GM21447 (cell line): ENCODE results near the gene TAX1BP1.

Experiments
- ATAC-seq: cut with Tn5 transposase; IDR thresholded peaks from one replicate; pipeline ENCODE4 v1.9.1; 2021; ENCODE audit not compliant: unreplicated experiment

TAX1BP1 gene

DNA sequence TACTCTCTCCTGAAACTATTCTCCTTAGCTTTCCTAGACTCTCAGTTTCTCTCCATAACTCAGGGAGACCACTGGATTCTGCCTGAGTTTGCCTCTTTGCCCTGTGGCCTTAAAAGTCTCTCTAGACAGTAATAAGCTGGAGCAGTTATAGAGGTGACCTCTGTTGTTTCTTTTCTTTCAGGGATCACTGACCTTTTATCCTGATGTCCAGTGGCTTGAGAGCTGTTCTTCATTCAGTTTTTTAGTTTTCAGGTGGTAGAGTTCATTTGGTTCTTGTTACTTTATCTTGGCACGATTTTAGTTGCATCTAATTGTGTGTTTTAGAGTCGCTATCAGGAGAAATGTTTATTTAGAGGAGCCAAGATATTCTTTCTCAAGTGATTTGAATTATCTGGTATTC is 37.7 kb downstream of the TAX1BP1 start:
- ATAC-seq = no peak

DNA sequence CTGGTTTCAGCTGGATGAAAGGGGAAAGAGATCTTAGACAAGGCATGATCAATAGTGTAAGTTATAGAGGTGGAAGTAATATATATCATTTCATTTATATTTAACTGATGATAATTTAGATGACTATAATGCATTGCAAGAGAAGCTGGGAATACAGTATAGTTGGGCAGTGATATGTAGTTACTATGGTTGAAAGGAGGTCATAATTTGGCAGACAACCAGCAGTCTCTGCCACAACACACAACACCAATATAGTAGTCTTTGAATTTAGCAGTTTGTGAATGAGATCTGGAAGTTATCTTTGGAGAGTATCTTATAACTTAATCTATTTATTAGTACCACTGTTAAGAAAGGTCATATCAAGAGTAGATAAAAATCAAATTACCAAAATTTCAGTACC is 39.9 kb downstream of the TAX1BP1 start:
- ATAC-seq = no peak

DNA sequence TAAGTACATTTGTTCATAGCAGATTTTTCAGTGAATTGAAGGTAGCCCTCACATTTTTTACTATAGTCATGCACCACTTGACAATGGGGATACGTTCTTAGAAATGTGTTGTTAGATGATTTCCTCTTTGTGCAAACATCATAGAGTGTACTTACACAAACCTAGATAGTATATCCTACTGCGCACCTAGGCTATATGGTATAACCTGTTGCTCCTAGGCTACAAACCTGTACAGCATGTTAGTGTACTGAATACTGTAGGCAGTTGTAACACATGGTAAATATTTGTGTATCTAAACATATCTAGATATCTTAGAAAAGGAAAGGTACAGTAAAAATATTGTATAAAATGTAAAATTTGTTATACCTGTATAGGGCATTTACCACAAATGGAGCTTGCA is 41.2 kb downstream of the TAX1BP1 start:
- no peak for ATAC-seq

DNA sequence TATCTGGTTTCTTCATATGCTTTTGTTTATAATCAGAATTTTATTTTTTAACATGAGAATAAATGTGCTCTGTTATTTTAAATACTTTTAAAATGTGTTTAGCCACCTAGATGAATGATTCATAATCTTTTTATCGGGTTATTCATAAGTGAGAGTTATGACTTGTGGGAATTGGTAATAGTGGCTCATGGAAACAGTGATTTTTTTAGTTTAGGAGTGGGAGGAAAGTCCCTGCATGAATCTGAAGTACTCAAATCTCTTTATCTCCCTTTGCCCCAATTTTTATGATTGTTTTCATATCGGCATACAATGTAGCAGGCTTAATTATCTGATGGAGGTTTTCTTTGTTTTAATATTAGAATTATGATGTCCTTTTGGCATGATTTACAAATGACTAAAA is 42.9 kb downstream of the TAX1BP1 start:
- ATAC-seq = no peak

DNA sequence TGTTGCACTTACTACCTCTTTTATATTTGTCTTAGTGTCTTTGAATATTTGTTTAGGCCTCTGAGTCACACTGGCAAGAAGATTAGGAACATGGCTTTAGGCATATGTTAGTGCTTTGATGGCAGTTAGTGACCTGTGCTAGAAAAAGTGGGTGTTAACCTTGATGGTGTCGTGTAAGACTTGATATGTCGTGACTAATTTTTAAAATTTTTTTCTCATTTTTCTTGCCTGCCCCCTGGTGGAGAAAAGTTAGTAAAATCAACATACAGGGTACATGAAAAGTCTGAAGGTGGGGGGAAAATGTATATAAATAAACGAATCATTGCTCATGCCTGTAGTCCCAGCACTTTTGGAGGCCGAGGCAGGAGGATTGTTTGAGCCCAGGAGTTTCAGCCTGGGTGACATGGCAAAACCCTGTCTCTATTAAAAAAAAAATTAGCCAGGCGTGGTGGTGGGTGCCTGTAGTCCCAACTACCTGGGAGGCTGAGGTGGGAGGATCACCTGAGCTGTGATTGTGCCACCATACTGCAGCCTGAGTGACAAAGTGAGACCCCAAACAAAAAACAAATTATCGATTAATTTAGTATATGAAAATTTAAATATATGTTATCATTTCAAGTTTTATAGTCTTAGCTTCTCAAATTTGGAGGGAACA is 44.6 kb downstream of the TAX1BP1 start:
- no peak for ATAC-seq

DNA sequence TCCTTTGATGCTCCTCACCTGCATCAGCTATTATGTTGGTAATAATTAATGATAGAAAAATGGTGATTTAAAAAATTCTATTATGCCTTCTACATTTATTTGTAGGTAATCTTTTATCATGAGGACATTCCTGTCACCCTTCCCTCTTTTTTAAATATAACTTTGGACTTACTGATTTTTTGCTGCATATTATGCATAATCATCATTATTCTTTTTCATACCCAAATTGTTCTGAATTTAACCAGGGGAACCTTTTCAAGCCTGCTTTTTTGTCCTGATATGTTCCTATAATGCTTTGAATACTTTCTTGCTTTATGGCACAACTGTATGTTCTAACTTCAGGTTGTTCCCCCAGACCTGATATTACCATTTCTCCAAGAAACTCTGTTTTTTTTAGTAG is 48.5 kb downstream of the TAX1BP1 start:
- ATAC-seq = no peak

DNA sequence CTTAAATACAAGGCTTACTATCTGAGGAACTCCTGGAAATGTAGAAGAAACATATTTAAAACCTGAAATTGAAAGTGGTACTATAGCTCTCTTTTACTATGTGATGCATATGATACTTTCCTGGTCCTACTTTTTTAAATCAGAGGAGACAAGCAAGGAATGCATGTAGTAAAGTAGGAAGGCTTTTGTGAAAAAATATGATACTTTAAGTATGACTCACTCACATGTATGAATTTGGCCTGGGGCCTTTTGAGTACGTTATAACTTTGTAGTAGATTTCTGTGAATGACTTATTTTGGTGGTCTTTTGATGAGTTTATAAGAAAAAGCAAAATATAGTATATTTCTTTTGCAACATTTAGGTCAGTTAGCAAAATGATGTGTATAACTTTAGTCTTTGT is 53.8 kb downstream of the TAX1BP1 start:
- ATAC-seq = no peak

DNA sequence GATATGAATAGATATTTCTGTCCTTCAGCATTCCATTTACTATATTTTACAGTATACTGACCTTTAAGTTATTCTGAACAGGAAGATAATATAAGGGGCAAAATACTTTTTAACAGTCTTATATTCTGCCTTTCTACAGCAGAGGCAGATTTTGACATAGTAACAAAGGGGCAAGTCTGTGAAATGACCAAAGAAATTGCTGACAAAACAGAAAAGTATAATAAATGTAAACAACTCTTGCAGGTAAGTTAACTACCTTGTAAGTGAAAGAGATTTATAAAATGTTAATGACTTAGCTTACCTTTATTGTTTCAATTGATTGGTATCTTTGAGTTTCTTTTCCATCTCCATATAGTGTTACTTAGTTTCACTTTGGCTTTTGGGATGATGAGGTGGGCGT is 56.0 kb downstream of the TAX1BP1 start:
- no peak for ATAC-seq

DNA sequence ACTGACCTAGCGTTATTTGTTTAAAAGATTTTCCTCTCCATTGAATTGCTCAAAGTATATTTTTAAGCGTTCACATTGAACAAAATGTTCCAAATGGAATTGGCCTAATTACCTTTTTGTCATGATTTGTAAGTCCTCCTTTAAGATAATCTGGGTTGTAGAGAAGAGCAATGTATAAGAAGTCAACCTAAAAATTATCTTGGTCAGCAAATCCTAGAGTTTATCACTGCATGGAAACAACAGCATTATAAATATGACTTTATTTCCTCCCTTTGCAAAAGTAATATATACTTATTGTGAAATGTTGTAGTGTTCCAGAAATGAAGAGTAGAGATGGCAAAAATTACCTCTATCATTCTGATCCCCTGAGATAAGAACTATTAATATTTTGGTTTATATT is 59.2 kb downstream of the TAX1BP1 start:
- ATAC-seq = no peak

DNA sequence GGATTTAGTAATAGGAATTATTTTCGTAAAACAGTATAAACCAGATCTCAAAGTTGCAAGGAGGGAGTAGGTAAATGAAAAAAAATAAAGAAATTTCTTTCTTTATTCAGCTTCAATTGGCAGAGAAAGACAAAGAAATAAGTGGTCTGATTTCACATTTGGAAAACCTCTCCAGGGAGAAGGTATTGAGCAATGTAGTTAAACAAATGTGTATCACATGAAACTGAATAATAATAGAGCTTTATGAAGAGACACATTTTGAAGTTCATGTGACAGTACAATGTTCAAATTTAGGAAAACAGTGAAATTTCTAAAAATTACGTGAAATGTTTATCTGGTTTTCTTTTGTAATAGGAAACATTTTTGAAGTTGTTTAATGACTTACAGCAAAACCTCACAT is 63.0 kb downstream of the TAX1BP1 start:
- ATAC-seq = no peak

DNA sequence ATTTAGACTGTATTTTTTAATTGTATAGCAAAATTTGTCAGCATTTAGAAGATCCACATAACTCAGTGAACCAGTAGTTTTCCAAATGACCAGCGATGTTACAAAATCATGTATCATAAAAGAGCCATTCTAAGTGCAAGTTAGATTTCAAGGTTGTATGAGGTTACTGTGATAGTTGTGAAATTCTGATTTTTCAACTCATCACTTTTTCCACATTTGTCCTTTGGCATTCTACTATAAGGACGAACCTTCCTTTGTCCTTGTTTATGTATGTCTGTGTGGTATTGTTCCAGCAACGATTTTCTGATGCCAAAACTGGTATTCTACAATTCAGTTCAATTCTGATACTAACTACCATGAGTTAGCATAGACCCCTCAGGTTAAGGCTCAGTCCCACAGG is 64.2 kb downstream of the TAX1BP1 start:
- ATAC-seq = no peak

DNA sequence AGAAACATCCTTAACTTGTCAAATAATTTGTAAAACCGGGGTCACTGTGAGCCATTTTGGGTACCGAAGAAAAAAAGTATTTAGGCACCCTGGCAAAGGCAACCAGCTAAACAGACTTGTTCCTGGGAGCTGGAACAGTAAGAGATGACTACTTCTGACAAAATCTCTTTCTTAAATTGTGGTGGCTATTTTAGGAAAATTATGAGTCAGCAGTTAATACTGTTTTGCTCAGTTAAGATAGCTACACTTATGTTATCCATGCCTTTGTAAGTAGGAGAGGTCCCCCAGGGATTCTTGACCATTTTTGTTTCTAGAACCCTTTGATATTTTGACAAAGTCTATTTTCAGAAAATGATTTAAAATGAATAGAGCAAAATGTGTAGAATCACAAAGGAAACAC is 68.7 kb downstream of the TAX1BP1 start:
- no peak for ATAC-seq

DNA sequence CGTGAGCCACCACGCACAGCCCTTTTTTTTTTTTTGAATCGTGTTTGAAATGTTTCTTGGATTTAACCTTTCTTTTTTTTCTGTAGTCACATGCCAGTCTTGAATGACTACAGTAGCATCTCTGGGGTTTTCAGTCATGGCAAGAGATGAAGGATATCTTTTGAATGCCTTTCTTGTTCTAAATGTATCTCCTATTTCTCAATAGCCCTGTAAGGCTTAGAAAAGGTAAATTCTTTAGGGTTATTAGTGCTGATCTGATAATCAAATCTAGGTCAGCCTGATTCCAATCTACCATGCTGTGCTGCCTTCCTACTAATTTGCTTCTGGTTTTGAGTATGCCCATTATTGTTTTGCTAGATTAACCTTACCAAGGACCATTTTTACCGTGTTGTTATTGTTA is 70.2 kb downstream of the TAX1BP1 start:
- no peak for ATAC-seq

DNA sequence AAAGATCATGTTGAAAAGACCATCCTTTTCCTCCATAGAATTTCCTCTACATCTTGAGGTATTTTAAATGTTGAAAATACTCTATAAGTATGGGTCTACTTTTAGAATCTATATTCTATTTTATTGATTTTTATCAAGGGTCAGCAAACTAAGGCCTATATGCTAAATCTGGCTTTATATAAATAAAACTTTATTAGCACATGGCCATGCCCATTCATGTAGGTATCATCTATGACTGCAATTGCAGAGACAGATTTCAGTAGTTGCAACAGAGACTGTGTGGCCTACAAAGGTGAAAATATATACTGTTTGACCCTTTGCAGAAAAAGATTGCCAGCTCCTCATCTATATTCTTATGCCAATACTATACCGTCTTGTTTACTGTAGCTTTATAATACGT is 72.7 kb downstream of the TAX1BP1 start:
- ATAC-seq = no peak

DNA sequence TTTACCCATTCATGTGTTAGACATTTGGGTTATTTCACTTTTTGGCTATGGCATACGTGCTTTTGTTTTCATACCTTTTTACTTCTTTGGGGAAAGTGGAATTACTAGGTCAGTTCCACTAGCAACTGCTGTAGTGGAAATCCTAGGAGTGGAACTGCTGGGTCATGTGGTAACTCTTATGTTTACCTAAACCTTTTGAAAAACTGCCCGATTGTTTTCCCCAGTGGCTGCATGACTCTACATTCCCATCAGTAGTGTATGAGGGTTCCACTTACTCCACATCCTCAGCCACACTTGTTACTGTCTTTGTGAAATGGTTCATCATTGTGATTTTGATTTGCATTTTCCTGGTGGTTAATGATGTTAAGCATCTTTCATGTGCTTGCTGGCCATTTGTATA is 82.3 kb downstream of the TAX1BP1 start:
- no peak for ATAC-seq

DNA sequence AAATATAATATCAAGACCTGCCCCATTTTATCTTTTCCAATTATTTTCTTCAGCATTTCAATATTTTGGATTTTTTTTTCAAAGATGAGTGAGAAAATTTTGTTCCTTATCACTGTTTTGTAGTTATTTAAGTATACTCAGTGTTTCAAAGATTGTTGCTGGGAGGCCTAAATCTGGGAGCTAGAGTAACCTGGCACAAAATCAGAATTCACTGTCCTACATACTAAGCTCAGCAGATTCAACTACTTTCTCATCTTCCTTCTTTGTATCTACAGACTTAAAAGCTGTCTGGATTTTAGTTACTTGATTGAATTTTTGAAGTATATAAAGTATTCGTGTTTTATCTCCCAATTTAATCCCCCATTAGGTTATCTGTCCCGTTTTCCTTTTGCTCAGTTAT is 85.9 kb downstream of the TAX1BP1 start:
- no peak for ATAC-seq

DNA sequence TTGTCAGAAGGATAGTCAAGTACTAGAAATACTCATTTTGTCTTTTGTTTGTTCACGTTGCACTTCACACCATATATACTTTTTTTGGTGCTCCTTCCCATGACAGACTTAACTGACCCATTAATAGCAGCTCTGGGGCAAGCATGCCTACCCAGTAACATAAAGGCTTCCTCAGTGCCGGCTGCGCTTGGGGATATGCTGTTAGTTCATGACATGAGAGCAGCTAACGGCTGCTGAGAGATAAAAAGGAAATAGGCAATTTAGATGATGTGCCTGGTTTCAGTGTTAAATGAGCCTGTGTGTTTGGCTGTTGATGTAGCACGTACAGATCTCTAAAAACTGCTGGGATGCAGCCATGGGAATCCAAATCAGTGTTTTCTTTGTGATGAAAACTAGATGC is 86.4 kb downstream of the TAX1BP1 start:
- ATAC-seq = no peak

DNA sequence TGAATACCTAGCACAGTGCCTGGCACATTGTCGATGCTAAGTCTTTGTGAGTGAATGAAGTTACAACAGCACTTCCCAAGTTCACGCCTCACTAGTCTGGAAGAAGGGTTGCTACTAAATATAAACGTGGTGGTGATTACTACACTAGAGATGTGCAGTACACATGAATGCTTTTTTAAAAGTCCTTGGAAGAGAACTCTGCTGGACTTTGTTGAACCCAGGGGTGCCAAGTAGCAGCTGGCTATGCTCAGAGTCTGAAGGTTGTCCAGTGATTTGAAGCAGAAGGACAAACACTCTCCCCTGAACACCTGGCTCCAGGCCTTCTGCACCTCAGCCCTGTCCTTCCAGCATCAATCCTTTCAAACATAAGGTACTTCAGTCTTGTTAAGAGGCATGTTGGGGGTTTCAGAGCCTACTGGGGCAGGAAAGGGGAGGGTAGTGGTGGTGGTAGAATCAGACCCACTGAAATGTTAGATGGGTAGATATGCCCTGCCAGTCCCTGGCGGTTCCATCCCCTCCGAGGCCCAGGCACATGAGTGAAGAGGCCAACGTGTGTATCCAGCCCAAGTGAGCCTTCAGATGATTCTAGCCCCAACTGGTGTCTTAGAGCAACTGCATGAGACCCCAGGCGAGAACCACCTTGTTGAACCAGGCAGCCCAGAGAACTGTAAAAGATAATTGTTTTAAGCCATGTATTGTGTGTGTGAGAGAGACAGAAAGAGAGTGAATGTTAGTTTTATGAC is 94.4 kb downstream of the TAX1BP1 start:
- no peak for ATAC-seq

DNA sequence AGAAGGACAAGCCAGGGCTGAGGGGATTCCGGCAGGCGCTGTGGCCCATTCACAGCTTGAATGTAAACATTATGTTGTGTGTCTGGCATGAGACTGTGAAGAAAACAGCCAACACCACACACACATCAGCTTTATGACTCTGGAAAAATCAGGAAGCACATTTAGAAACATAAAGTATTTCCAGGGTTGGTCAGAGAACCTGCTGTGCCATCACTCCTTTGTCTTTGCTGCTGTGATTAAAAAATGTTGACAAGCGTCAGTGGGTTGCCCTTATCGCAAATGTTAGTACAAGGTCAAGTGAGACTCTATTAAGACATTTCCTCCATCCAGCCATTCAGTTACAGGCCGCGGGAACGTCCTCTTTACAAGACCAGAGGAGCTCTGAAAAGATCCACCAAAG is 95.4 kb downstream of the TAX1BP1 start:
- no peak for ATAC-seq

DNA sequence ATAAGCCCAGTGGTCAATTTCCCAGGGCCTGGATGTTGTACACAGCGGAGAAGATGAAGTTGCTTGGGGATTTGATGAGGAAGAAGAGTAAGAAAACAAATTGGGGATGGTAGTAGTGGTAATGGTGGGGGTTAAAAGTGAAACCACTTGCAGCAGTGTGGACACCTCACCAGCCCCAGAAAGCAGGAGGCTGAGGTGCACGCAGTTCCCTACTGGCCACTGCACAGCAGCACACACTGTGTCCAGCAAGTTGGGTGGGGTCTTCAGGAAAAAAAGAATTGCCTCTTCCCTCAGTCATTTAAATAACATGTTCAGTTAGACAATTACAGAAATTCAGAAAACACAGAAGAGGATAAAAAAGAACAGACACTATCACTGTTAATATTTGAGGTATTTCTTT is 96.6 kb downstream of the TAX1BP1 start:
- no peak for ATAC-seq

DNA sequence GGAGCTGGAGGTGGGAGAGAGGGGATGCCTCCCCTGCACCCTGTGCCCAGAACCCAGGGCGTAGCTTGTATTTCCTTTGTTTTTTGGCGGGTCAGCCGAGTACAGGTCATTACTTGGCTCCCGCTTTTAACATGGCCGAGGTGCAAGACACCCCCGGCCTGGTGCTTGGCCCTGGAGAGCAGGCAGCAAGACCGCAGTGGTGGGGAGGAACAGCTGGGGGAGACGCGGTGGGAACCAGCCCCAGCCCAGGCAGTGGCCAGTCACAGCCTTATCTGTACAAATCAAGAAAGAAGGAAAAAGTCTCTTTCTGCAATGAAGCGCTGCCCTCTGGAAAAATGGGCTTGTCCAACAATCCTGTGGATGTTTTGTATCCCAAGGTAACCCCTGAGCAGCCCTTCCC is 99.1 kb downstream of the TAX1BP1 start:
- no peak for ATAC-seq

DNA sequence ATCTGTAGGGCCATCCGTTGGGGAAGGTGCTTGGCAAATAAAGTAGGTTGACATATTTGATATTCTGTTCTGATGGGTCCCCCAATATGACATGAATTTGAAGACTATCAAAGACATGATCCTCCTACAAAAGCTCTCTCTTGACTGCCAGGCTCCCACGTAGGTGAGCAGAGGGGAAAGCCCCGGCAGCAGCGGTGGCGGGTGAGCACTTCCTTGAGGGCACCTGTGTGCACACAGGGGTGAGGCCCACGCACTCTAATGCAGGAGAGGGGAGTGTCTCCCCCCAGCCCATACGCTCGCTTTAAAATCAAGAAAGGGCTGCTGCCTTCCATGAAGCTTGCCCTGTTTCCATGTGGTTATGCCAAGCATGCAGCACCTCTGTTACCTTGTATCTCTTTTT is 100.4 kb downstream of the TAX1BP1 start:
- ATAC-seq = no peak

DNA sequence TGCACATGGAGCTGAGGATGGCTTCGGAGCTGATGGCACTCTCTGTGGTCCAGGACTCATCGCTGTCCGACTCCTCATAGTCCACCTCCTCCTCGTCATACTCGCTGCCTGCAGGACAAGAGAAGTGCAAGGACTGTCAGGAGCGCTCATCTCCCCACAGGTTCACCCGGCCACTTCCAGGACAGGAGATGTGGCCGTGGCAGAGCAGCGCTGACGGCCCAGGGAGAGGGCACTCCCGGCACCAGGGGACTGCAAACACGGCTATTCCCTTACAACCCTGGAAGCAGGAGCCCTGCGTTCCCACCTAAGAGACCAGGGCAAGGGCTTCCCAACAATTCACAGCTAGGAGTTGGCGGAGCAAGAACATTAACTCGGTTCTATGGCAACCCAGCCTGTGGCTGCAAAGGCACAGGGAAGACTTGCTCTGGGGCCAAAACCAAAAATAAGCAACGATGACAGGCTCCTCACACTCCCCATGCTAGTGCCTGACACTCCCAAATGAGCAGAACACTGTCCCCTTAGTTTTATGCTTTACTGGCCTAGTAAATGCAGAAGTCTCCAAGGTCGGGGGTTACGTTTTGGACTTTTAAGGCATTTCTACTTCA is 100.9 kb downstream of the TAX1BP1 start:
- ATAC-seq = no peak
